NCI-H2029 (cell line): ENCODE results near the gene ESPL1.
"Not testable (repeated sequence)": the region's sequence is repeated elsewhere in the genome, so short reads cannot be mapped to it uniquely, and the experiment has no call there.

Experiments used
- DNase-seq: peaks from one replicate; lab custom pipeline; 2025; lab: John Stamatoyannopoulos, UW

The ESPL1 gene

GRCh38 chr12:53258541-53259539, 9.3 kb upstream of the ESPL1 start:
- peak; percentile 53 for DNase-seq

GRCh38 chr12:53259891-53260290, 8.2 kb upstream of the ESPL1 start:
- DNase-seq, result no peak

DNA sequence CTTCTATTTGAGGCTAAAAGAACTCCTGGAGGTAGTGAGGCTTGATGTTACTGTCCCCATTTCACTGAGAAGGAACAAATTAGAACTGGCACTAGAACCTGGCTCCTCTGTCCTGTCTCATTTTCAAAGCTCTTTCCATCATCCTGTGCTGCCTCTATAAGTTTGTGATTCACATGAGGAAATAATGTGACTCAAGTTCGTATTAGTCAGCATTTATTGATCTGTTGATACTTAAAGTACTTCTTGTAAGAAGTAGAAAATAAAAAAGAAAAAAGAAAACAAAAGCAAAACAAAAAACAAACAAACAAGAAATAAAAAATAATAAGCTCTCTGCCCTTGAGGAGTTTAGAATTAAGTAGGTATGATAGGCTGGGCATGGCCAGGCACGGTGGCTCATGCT, 2.3 kb upstream of the ESPL1 start:
- no peak for DNase-seq

GRCh38 chr12:53267306-53267998, 647 bp upstream of the ESPL1 start:
- DNase-seq, result no peak

GRCh38 chr12:53268630-53269562, 797 bp downstream of the ESPL1 start:
- no peak for DNase-seq

DNA sequence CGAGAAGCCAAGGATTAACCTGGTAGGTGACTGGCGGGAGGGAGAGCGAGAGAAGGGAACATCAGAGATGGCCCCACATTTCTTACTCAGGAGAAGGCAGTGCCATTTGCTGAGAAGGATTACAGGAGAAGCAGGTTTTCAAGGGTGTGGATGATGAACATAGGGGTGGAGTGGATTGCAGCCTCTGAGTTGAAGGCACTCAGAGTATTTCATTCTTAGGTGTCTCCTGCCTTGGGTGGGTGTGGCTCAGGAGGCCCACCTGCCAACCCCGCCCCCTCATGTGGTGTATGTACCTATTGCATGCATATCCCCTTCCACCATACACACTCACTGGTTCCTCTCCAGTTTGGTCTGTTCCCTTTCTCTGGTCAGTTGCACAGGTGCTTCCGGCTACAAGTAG, 6.3 kb downstream of the ESPL1 start:
- DNase-seq, result no peak

GRCh38 chr12:53276511-53276910, 8.4 kb downstream of the ESPL1 start:
- no peak for DNase-seq

DNA sequence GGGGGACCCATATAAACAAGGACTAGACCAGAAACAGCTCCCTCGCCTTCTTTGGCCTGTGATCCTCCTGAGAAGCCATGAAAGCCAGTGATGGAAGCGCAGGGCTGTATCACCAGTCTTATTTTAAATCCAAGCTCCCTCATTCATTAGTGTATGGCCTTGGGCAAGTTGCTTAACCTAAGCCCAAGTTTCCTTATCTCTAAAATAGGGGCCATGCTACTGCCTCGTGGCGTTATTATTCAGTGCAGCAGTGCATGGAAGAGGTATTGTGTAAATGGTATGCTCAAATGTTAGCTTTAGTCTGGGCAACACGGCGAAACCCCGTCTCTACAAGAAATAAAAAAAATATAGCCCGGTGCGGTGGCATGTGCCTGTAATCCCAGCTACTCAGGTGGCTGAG, 9.9 kb downstream of the ESPL1 start:
- DNase-seq, result no peak

DNA sequence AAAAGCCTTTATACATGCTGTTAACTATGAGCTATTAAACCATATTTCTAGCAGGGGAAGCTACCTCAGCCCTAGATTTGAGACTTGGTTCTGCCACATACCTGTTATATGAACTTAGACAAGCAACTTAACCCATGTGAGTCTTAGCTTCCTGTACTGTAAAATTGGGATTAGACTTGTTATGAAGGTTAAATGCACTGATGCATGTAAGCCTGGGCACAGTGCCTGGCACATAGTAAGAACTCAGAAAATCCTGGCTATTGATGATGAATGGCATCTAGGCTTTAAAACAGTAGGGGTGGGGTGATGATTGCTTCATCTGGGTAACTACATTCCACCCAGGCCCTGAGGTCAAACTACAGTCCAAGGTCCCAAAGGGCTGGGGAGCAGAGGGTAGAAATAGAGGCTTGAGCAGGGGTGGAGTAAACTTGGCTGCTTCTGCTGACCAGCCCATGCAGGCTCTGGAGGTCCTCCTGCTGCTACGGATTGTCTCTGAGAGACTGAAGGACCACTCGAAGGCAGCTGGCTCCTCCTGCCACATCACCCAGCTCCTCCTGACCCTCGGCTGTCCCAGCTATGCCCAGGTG, 11.3 kb downstream of the ESPL1 start:
- DNase-seq, result no peak

DNA sequence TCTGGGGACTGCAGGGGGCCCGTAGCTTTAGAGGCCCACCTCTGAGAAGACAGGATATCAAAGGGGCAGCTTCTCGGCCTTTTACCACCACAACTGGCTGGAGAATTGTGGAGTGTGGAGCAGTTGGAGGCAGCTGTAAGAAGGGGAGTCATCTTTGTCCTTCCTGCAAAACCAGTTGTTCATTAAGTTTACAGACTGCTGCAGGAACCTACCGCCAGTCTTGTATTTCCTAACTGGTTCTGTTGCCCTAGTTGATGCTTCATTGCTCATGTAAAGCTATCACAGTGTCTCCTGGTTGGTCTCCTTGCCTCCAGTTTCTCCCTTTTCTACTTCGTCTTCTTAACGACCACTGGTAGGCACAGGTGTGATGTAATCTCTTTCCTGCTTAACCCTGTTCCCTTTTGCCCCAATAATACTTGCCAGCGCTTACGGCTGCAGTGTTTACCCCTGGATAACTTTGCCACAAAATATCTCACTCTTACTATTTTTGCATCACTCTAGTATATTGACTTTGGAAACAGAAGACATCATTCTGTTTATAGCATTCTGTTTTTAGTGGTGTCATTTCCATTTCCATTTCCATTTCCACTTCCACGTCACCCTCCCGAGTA, 11.9 kb downstream of the ESPL1 start:
- no peak for DNase-seq

- no peak for DNase-seq
Measured at GRCh38 chr12:53286448-53286847, 18.3 kb downstream of the ESPL1 start.

DNA sequence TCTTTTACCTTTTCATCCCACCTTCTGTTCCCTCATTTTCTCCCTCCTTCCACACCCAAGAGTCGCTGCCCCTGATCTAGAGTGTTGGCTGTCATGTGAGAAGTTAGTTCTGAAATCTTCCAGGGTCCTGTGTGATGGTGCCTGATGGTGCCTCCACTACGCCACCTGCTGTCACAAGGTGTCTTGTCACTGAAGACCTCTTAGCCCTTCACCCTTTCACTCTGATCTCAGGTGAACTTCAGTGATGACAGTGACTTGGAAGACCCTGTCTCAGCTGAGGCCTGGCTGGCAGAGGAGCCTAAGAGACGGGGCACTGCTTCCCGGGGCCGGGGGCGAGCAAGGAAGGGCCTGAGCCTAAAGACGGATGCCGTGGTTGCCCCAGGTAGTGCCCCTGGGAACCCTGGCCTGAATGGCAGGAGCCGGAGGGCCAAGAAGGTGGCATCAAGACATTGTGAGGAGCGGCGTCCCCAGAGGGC, 19.7 kb downstream of the ESPL1 start:
- peak; percentile 17 for DNase-seq

- no peak for DNase-seq
Measured at GRCh38 chr12:53288322-53288721, 20.2 kb downstream of the ESPL1 start.

- DNase-seq, result no peak
Measured at GRCh38 chr12:53289891-53290290, 21.8 kb downstream of the ESPL1 start.

DNA sequence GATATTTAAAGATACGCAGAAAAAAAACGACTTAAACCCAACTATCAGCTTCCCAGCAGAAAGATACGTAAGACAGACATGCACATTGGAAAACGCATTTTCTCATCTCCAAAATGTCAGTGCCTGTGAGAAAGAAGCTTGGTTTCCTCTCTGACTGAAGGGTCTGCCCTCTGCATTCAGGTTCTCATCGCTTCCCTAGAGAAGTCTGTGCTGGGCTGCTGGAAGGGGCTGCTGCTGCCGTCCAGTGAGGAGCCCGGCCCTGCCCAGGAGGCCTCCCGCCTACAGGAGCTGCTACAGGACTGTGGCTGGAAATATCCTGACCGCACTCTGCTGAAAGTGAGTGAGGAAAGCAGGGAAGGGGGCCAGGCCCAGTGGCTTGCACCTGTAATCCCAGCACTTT, 22.6 kb downstream of the ESPL1 start:
- no peak for DNase-seq

DNA sequence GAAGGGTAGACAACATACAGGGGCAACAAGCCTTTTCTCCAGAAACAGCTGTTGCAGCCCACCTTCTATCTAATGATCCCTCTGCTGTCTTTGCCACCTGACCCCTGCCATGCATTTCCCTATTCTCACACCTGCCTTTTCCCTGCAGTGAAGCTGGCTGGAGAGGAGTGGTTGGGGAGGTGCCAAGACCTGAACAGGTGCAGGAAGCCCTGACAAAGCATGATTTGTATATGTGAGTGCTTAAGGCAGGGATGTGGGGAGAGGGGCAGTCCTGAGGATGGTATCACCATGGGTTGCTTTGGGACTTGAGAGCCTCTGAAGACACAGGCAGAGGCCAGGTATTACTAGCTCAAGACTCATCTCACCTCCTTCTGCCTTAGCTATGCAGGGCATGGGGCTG, 24.3 kb downstream of the ESPL1 start:
- peak; percentile 95 for DNase-seq

- peak; percentile 84 for DNase-seq
Measured at GRCh38 chr12:53295070-53295890, 27.2 kb downstream of the ESPL1 start, which contains the start of gene PFDN5. Gene PFDN5 (plus strand): TSS chr12:53295542. CDS start chr12:53295568, 26 bp downstream.

GRCh38 chr12:53295891-53296219, 27.8 kb downstream of the ESPL1 start:
- no peak for DNase-seq

DNA sequence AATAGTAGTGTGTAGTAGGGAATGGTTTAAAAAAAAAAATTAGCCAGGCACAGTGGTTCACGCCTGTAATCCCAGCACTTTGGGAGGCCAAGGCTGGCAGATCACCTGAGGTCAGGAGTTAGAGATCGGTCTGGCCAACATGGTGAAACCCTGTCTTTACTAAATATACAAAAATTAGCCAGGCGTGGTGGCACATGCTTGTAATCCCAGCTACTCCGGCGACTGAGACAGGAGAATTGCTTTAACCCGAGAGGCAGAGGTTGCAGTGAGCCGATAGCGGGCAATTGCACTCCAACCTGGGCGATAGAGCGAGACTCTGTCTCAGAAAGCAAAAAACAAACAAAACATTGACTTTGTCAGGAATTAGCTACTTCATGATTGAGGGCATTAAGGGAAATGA, 29.0 kb downstream of the ESPL1 start:
- not testable (repeated sequence) for DNase-seq

DNA sequence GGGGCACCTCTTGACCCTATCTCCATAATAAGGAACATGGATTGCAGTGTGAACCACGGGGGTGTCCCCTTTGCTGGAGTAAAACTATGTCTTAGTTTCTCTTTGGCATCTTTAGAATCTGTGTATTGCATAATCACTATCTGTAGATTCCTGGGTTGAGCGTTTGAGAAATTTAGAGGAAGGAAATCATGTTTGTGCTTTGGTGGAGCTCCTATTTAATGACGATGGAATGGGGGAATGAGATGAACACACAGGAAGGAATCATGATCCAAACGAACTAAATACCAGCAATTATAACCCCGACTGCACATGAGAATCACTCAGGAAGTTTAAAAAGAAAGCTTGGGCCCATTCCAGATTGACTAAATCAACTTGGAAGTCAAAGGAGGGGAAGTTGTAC, 30.1 kb downstream of the ESPL1 start:
- no peak for DNase-seq
